Neural progenitor cell (in vitro differentiated cells): ENCODE results near the gene BPIFB4.

Source experiments
- EZH2 ChIP-seq: fragments of 200-600 bp; sonication (generic); IDR thresholded peaks from 2 replicates; pipeline ENCODE4 v1.6.1; 2017; ENCODE audit warnings: antibody characterized with exemption, mild to moderate bottlenecking, moderate library complexity
- EZH2phosphoT487 ChIP-seq: fragments of 200-600 bp; sonication (generic); IDR thresholded peaks from 2 replicates; pipeline ENCODE4 v1.6.1; 2017; ENCODE audit warnings: antibody characterized with exemption
- TF ChIP-seq, protein P1 (sequence below): fragments of 200-600 bp; sonication (generic); IDR thresholded peaks from 2 replicates; pipeline ENCODE4 v1.5.1; 2017; ENCODE audit warnings: antibody characterized with exemption, mild to moderate bottlenecking

DNA sequence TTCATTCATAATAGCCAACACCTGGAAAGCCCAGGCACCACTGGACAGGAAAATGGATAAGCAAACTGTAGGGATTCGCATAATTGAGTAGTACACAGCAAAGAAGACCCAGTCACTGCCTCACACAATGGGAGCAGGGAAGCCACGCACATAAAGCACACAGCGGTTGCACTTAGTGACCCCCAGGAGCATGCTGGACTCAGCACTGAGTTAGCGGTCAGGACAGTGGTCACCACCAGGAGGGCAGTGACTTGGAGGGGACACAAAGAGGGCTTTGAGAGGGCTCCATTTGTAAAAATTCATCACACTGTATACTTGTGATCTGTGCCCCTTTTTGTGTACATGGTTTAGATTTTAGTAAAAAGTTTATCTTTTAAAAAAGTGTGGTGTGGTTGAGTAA lies 28.1 kb upstream of the BPIFB4 start:
- TF ChIP-seq, protein P1, sequence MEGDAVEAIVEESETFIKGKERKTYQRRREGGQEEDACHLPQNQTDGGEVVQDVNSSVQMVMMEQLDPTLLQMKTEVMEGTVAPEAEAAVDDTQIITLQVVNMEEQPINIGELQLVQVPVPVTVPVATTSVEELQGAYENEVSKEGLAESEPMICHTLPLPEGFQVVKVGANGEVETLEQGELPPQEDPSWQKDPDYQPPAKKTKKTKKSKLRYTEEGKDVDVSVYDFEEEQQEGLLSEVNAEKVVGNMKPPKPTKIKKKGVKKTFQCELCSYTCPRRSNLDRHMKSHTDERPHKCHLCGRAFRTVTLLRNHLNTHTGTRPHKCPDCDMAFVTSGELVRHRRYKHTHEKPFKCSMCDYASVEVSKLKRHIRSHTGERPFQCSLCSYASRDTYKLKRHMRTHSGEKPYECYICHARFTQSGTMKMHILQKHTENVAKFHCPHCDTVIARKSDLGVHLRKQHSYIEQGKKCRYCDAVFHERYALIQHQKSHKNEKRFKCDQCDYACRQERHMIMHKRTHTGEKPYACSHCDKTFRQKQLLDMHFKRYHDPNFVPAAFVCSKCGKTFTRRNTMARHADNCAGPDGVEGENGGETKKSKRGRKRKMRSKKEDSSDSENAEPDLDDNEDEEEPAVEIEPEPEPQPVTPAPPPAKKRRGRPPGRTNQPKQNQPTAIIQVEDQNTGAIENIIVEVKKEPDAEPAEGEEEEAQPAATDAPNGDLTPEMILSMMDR = no peak
- TF ChIP-seq EZH2 = no peak
- TF ChIP-seq EZH2phosphoT487 = no peak
